ENCODE data around the gene DGKB. TPM values are rescaled to one million over a fixed set of nuclear protein-coding genes. Genes with fewer than 3 reads are reported as not detected.

DGKB gene
- total RNA-seq, 4 donors from 2014 or later = 0.27 to 0.88 (median 0.76) TPM; not detected in 1

GRCh38 chr7:14137676-14138075 lies 764.9 kb downstream of the DGKB start:
- H3K4me3 ChIP-seq = no peak overlapping the region
- TF ChIP-seq CTCF (IDR thresholded peaks at IDR 0.05) (no peak), POLR2A (IDR thresholded peaks at IDR 0.05) (no peak)
- no peaks in the 10 kb centered on the region for H3K36me3 ChIP-seq
- no peaks in the 10 kb centered on the region for H3K9me3 ChIP-seq
- no peak for DNase-seq
- H3K27ac ChIP-seq = no peak overlapping the region
- no peaks in the 10 kb centered on the region for H3K4me1 ChIP-seq
- H3K27me3 ChIP-seq = no peaks in the 10 kb centered on the region

GRCh38 chr7:14133752-14134151 lies 768.8 kb downstream of the DGKB start:
- H3K27ac ChIP-seq = no peak overlapping the region
- no peaks in the 10 kb centered on the region for H3K9me3 ChIP-seq
- no peak for TF ChIP-seq CTCF (IDR thresholded peaks at IDR 0.05)
- TF ChIP-seq POLR2A (IDR thresholded peaks at IDR 0.05) = no peak
- DNase-seq = no peak
- H3K4me3 ChIP-seq = no peak overlapping the region
- H3K27me3 ChIP-seq = no peaks in the 10 kb centered on the region
- no peaks in the 10 kb centered on the region for H3K4me1 ChIP-seq
- no peaks in the 10 kb centered on the region for H3K36me3 ChIP-seq

- Histone ChIP-seq H3K4me3 (no peak overlapping the region), H3K27me3 (no peaks in the 10 kb centered on the region), H3K9me3 (no peaks in the 10 kb centered on the region), H3K36me3 (no peaks in the 10 kb centered on the region), H3K4me1 (no peaks in the 10 kb centered on the region), H3K27ac (no peak overlapping the region)
- no peak for DNase-seq
- TF ChIP-seq POLR2A (IDR thresholded peaks at IDR 0.05) (no peak), CTCF (IDR thresholded peaks at IDR 0.05) (no peak)
Observed at GRCh38 chr7:14125998-14126397, 776.6 kb downstream of the DGKB start.

- no peaks in the 10 kb centered on the region for H3K9me3 ChIP-seq
- H3K27me3 ChIP-seq = no peaks in the 10 kb centered on the region
- no peak overlapping the region for H3K27ac ChIP-seq
- H3K4me1 ChIP-seq = no peaks in the 10 kb centered on the region
- H3K4me3 ChIP-seq = no peak overlapping the region
- DNase-seq = no peak
- H3K36me3 ChIP-seq = no peaks in the 10 kb centered on the region
- TF ChIP-seq POLR2A (IDR thresholded peaks at IDR 0.05) = no peak
- TF ChIP-seq CTCF (IDR thresholded peaks at IDR 0.05) = no peak
Observed at GRCh38 chr7:14124716-14125115, 777.8 kb downstream of the DGKB start.

GRCh38 chr7:14123923-14124322 lies 778.6 kb downstream of the DGKB start:
- H3K27ac ChIP-seq = no peak overlapping the region
- DNase-seq = no peak
- H3K9me3 ChIP-seq = no peaks in the 10 kb centered on the region
- no peaks in the 10 kb centered on the region for H3K27me3 ChIP-seq
- H3K36me3 ChIP-seq = no peaks in the 10 kb centered on the region
- no peak for TF ChIP-seq POLR2A (IDR thresholded peaks at IDR 0.05)
- TF ChIP-seq CTCF (IDR thresholded peaks at IDR 0.05) = no peak
- no peaks in the 10 kb centered on the region for H3K4me1 ChIP-seq
- no peak overlapping the region for H3K4me3 ChIP-seq

- Histone ChIP-seq H3K4me1 (no peaks in the 10 kb centered on the region), H3K27me3 (no peaks in the 10 kb centered on the region), H3K27ac (no peak overlapping the region), H3K9me3 (no peaks in the 10 kb centered on the region), H3K4me3 (no peak overlapping the region), H3K36me3 (no peaks in the 10 kb centered on the region)
- TF ChIP-seq POLR2A (IDR thresholded peaks at IDR 0.05) (no peak), CTCF (IDR thresholded peaks at IDR 0.05) (no peak)
- DNase-seq = no peak
Observed at GRCh38 chr7:14115701-14116100, 786.9 kb downstream of the DGKB start.
